ENCODE results near the gene HSFY1.
"Not testable (repeated sequence)": the region's sequence is repeated elsewhere in the genome, so short reads cannot be mapped to it uniquely, and the experiment has no call there.

DNA sequence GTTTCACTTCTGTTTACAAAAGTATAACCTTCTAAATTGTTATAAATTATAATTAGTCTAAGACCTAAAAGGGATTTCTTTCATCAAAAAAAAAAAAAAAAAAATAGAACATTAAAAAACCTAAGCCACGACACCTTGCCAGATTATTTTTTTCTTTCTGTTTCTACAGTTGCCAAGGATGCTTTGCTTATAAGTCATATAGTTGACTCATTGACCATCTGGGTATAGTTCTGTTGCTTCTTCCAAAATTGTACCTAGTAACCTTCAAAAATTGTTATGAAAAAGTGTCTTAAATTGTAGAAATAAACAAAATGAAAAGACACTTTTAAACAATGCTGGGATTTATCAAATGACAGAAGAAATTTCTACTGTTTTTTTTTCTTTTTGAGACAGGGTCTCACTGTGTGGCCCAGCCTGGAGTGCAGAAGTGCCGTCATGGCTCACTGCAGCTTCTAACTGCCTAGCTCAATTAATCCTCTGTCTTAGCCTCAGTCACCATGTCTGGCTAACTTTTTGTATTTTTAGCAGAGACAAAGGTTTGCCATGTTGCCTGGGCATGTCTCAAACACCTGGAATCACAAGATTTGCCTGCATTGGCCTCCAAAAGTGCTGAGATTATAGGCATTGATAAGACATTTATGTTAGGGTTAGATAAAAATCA is 15.4 kb upstream of the HSFY1 start:
- TF ChIP-seq, protein P1, sequence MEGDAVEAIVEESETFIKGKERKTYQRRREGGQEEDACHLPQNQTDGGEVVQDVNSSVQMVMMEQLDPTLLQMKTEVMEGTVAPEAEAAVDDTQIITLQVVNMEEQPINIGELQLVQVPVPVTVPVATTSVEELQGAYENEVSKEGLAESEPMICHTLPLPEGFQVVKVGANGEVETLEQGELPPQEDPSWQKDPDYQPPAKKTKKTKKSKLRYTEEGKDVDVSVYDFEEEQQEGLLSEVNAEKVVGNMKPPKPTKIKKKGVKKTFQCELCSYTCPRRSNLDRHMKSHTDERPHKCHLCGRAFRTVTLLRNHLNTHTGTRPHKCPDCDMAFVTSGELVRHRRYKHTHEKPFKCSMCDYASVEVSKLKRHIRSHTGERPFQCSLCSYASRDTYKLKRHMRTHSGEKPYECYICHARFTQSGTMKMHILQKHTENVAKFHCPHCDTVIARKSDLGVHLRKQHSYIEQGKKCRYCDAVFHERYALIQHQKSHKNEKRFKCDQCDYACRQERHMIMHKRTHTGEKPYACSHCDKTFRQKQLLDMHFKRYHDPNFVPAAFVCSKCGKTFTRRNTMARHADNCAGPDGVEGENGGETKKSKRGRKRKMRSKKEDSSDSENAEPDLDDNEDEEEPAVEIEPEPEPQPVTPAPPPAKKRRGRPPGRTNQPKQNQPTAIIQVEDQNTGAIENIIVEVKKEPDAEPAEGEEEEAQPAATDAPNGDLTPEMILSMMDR (IDR thresholded peaks at IDR 0.05 in 2 of 3, conservative IDR thresholded peaks at IDR 0.05 in 1 of 3; ENCODE audit: control insufficient read depth in 2 of 3, extremely low read depth in 1 of 3, insufficient read depth in 1 of 3, low read depth in 3 of 3, low read length in 3 of 3): not testable (repeated sequence)
- not testable (repeated sequence) for TF ChIP-seq ZNF274 (IDR thresholded peaks at IDR 0.05; ENCODE audit: insufficient read depth, insufficient read length); USF2 (IDR thresholded peaks at IDR 0.05; ENCODE audit: borderline replicate concordance, low read depth, low read length); FOS (IDR thresholded peaks at IDR 0.05; ENCODE audit: borderline replicate concordance, extremely low read depth, insufficient read length); POLR2AphosphoS2 (IDR thresholded peaks at IDR 0.05; ENCODE audit: low read depth, low read length); YY1 (IDR thresholded peaks at IDR 0.05; ENCODE audit: low read depth, low read length); EZH2 (IDR thresholded peaks at IDR 0.05; ENCODE audit: borderline replicate concordance, control insufficient read depth, low read depth, low read length); TARDBP (IDR thresholded peaks at IDR 0.05; ENCODE audit: borderline replicate concordance); EGR1 (IDR thresholded peaks at IDR 0.05; ENCODE audit: borderline replicate concordance in 1 of 2, low read depth in 2 of 2, low read length in 2 of 2)
- TF ChIP-seq, protein P2, sequence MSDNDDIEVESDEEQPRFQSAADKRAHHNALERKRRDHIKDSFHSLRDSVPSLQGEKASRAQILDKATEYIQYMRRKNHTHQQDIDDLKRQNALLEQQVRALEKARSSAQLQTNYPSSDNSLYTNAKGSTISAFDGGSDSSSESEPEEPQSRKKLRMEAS (IDR thresholded peaks at IDR 0.05; ENCODE audit: low read depth, low read length): not testable (repeated sequence)
- TF ChIP-seq, protein P3, sequence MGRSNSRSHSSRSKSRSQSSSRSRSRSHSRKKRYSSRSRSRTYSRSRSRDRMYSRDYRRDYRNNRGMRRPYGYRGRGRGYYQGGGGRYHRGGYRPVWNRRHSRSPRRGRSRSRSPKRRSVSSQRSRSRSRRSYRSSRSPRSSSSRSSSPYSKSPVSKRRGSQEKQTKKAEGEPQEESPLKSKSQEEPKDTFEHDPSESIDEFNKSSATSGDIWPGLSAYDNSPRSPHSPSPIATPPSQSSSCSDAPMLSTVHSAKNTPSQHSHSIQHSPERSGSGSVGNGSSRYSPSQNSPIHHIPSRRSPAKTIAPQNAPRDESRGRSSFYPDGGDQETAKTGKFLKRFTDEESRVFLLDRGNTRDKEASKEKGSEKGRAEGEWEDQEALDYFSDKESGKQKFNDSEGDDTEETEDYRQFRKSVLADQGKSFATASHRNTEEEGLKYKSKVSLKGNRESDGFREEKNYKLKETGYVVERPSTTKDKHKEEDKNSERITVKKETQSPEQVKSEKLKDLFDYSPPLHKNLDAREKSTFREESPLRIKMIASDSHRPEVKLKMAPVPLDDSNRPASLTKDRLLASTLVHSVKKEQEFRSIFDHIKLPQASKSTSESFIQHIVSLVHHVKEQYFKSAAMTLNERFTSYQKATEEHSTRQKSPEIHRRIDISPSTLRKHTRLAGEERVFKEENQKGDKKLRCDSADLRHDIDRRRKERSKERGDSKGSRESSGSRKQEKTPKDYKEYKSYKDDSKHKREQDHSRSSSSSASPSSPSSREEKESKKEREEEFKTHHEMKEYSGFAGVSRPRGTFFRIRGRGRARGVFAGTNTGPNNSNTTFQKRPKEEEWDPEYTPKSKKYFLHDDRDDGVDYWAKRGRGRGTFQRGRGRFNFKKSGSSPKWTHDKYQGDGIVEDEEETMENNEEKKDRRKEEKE (IDR thresholded peaks at IDR 0.05): not testable (repeated sequence)
- TF ChIP-seq, protein P4, sequence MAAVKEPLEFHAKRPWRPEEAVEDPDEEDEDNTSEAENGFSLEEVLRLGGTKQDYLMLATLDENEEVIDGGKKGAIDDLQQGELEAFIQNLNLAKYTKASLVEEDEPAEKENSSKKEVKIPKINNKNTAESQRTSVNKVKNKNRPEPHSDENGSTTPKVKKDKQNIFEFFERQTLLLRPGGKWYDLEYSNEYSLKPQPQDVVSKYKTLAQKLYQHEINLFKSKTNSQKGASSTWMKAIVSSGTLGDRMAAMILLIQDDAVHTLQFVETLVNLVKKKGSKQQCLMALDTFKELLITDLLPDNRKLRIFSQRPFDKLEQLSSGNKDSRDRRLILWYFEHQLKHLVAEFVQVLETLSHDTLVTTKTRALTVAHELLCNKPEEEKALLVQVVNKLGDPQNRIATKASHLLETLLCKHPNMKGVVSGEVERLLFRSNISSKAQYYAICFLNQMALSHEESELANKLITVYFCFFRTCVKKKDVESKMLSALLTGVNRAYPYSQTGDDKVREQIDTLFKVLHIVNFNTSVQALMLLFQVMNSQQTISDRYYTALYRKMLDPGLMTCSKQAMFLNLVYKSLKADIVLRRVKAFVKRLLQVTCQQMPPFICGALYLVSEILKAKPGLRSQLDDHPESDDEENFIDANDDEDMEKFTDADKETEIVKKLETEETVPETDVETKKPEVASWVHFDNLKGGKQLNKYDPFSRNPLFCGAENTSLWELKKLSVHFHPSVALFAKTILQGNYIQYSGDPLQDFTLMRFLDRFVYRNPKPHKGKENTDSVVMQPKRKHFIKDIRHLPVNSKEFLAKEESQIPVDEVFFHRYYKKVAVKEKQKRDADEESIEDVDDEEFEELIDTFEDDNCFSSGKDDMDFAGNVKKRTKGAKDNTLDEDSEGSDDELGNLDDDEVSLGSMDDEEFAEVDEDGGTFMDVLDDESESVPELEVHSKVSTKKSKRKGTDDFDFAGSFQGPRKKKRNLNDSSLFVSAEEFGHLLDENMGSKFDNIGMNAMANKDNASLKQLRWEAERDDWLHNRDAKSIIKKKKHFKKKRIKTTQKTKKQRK (IDR thresholded peaks at IDR 0.05; ENCODE audit: low read depth, low read length): not testable (repeated sequence)
